ENCODE results near the gene DHX32.
A peak's percentile ranks its signal among the peaks of the same experiment; 100 is the strongest.
"Not testable (repeated sequence)": the region's sequence is repeated elsewhere in the genome, so short reads cannot be mapped to it uniquely, and the experiment has no call there.

The DHX32 gene

DNA sequence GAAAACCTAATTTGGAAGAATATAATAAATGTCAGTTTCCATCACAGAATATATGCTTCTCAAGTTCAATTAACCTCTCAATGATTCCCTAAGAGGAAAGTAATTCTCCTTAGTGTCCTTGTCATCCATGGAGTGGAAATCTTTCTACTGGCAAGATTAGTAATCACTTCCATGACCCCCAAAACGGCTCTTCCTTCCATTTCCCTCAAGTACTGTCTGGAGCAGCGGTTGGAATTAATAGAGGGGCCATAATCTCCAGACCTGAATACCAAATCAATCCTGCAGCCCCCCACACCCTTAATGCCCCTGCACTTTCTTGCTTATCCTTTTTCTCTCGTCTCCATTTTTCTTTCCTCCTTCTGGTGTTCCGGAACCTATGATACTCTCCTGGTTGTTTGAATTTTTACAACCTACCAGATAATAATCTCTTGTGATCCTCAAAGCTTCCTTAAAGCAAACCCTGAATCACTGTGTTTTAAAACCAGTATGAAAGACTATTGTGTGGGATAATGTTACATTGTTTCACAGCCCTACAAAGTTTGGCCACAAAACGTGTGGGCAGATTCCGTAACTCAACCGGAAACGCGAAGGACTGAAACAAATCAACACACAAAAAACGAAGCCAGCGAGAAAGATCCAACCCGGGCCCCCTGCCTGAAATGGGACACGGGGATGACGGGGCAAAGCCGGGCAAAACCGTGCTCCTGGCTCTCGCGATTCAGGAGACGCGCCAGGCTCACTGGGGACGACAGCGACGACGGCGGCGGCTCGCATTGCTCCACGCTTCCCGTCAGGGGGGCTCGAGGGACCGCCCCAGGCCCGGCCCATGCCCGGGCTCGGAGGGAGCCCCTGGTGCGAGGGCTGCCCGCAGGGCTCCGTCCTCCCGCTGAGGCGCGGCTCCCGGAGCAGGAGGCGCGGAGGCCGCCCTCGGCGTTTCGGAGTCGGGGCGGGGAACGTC is 14.3 kb upstream of the DHX32 start:
- peak overlapping the region; percentile 62 for H3K4me3 ChIP-seq (ENCODE audit: low read depth, low read length)
- DNase-seq (ENCODE audit: low read depth); in situ Hi-C loops (cut with HindIII; ENCODE audit: low sequenced_read_pairs): not testable (repeated sequence)

DNA sequence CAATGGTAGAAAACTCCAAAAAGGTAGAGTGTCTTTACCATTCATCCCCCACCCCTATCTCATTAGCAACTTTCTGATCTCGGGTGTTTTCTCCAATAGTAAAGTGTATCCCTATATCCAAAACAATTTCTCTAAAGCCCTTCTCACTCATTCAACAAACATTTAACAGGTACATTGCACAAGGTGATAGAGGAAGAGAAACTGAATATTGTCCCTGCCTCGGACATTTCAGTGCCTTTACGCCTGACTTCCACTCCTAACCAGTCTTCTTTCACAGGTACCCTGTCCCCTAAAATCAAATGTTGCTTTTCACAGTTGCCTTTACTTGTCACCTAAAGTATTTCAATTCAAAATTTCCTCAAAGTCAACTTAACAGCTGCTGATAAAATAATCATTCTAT is 13.1 kb upstream of the DHX32 start:
- DNase-seq (ENCODE audit: low read depth); in situ Hi-C loops (cut with HindIII; ENCODE audit: low sequenced_read_pairs); H3K4me3 ChIP-seq (ENCODE audit: low read depth, low read length): not testable (repeated sequence)

DNA sequence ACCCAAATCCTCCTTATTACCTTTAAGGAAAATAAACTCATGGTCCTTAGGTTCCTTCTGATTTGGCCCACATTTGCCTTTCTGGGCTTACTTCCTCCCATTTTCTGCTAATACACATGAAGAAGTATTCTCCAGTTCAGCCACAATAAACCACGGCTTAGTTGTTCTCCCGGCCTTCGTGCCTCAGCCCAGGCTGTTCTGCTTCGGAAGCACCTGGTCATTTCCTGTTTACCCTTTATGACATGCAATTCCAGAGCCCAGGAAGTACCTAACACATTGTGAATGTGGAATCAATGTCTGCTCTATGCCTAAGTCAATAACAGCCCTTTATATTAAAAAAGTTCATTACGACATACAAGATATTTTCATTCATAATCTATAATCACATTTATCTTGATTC is 11.3 kb upstream of the DHX32 start:
- H3K4me3 ChIP-seq (ENCODE audit: low read depth, low read length); DNase-seq (ENCODE audit: low read depth); in situ Hi-C loops (cut with HindIII; ENCODE audit: low sequenced_read_pairs): not testable (repeated sequence)

DNA sequence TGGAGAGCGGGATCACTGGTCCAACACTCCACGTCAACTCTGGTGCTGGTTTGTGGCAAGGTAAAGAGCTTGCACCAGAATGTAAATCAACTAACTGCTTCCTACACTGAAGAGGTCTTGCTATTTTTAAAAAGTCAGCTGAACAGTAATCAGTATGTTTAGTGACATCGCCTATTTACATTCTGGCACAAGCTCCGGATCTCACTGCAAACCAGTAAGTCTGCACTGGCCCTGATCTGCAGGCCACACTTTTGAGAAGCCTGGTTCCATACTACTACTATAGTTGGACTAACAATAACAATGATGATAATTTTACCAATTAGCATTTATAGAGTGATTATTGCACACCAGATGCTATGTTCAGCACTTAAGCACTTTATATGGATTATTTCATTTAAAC is 8.3 kb upstream of the DHX32 start:
- in situ Hi-C loops (cut with HindIII; ENCODE audit: low sequenced_read_pairs); DNase-seq (ENCODE audit: low read depth); H3K4me3 ChIP-seq (ENCODE audit: low read depth, low read length): not testable (repeated sequence)

DNA sequence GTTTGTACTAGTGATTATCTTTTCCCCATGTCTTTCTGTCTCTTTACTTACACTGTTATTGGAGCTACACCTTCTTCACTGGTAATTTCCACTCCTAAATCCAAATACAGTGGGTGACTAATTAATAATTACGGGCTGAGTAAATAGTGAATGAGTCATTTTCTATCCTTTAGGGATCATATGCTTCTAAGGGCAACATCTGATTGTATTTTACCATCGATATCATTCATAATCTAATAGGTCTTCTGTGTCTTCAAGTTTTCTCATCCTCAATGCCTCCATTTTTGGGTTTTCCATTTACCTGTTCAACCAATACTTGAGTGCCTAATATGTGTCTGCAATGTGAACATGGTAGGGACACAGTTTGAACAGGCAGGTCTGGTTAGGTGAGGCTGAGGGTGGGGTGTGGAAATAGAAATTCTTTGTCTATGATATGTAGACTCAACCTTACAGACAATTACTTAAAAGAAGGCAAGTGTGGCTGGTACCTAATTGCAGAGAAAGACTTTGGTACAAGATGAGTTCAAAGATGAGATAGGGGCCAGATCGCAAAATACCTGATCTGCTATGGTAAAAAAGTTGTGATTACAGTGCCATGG is 5.9 kb upstream of the DHX32 start:
- no peak overlapping the region for H3K4me3 ChIP-seq (ENCODE audit: low read depth, low read length)
- TF ChIP-seq, protein P1, sequence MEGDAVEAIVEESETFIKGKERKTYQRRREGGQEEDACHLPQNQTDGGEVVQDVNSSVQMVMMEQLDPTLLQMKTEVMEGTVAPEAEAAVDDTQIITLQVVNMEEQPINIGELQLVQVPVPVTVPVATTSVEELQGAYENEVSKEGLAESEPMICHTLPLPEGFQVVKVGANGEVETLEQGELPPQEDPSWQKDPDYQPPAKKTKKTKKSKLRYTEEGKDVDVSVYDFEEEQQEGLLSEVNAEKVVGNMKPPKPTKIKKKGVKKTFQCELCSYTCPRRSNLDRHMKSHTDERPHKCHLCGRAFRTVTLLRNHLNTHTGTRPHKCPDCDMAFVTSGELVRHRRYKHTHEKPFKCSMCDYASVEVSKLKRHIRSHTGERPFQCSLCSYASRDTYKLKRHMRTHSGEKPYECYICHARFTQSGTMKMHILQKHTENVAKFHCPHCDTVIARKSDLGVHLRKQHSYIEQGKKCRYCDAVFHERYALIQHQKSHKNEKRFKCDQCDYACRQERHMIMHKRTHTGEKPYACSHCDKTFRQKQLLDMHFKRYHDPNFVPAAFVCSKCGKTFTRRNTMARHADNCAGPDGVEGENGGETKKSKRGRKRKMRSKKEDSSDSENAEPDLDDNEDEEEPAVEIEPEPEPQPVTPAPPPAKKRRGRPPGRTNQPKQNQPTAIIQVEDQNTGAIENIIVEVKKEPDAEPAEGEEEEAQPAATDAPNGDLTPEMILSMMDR (IDR thresholded peaks at IDR 0.05; ENCODE audit: low read depth, low read length, missing control alignments) = no peak
- in situ Hi-C loops (cut with HindIII; ENCODE audit: low sequenced_read_pairs) = no loop called here
- DNase-seq (ENCODE audit: low read depth) = no peak

DNA sequence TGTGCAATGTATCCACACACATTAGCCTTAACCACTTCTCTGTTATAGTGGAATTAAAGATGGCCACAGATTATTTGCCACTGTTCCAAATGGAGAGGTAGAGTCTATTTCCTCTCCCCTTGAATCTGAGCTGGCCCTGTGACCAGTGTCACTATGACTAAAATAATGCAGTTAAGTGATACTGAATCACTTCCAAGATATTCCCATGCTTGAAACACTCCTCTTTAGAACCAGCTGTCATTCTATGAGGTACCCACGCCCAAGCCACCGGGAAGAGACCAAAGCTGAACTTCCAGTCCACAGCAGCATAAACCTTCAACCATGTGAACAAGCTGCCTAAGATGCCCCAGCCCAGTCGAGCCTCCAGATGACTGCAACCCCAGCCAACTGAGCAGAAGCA is 2.1 kb upstream of the DHX32 start:
- no peak for DNase-seq (ENCODE audit: low read depth)
- TF ChIP-seq, protein P1 (IDR thresholded peaks at IDR 0.05; ENCODE audit: low read depth, low read length, missing control alignments) = no peak
- in situ Hi-C loops (cut with HindIII; ENCODE audit: low sequenced_read_pairs) = no loop called here
- no peak overlapping the region for H3K4me3 ChIP-seq (ENCODE audit: low read depth, low read length)

DNA sequence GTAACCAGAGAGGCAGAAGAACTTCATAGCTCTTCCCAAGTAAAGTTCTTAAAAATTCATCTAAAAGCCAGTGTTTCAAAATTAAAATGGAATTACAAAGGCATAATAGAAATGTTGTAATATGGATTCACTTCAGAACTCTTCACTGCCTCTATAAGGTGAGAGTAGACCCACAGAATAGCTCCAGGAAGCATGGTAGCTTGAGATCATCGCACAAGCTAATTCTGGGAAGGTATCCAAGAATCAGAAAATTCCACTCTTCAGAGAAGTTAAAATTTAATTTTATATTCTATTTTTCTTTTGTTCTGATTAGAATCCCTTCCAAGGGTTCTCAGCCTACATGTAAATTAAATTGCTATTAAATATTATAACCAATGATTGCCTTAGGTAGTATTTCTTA is 1.5 kb upstream of the DHX32 start:
- DNase-seq (ENCODE audit: low read depth) = no peak
- TF ChIP-seq, protein P1 (IDR thresholded peaks at IDR 0.05; ENCODE audit: low read depth, low read length, missing control alignments) = no peak
- in situ Hi-C loops (cut with HindIII; ENCODE audit: low sequenced_read_pairs) = no loop called here

DNA sequence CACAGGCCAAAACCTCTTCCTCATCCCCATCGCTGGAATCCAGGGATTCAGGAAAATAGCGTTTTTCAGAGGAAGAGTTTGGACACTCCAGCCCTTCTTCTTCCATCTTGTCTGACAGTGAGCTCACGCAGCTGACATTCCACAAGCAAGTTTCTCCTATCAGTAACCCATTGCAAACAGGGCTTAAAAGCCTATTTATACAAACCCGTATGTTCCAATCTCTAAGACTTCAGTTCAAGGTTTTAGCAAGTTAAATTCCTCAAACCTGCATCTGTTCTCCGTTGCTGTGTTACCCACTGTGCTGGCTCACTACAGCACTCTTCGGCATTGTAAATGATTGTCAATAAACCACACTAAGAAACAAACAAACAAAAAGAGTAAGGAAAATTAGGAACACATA is 373 bp downstream of the DHX32 start:
- DNase-seq (ENCODE audit: low read depth) = no peak
- in situ Hi-C loops (cut with HindIII; ENCODE audit: low sequenced_read_pairs) = no loop called here
- H3K4me3 ChIP-seq (ENCODE audit: low read depth, low read length) = no peak overlapping the region
- TF ChIP-seq, protein P1 (IDR thresholded peaks at IDR 0.05; ENCODE audit: low read depth, low read length, missing control alignments) = no peak

More for the DNA sequence above, 1.5 kb upstream of the DHX32 start:
- H3K4me3 ChIP-seq (ENCODE audit: low read depth, low read length) = no peak overlapping the region
